Thyroid gland (tissue), 4 donors: ENCODE measurements around the gene PPP1R17. TPM values are rescaled to one million over a fixed set of nuclear protein-coding genes. Genes with fewer than 3 reads are reported as not detected.

Experiments used
- DNase-seq, 2 donors: peaks; one replicate each; pipeline ENCODE4 v3.0.0-alpha.2; 2019
- H3K27ac ChIP-seq, 3 donors: fragments of 200-600 bp; sonication (generic); 1 replicate in 2 of 3; 2 replicates in 1 of 3; pipeline ENCODE4 v1.5.1; 2016 to 2019; ENCODE audit warnings: mild to moderate bottlenecking in 1 of 3, moderate library complexity in 1 of 3
- H3K27me3 ChIP-seq: fragments of 200-600 bp; sonication (generic); one replicate; pipeline ENCODE4 v1.5.1; 2019
- H3K36me3 ChIP-seq, 2 donors: fragments of 200-600 bp; sonication (generic); one replicate each; pipeline ENCODE4 v1.5.1; 2016 to 2019
- H3K4me1 ChIP-seq, 2 donors: fragments of 200-600 bp; sonication (generic); one replicate each; pipeline ENCODE4 v1.5.1; 2017 to 2019
- H3K4me3 ChIP-seq, 3 donors: fragments of 200-600 bp; sonication (generic); replicated peaks in 1 of 3; 1 replicate in 2 of 3; 2 replicates in 1 of 3; pipeline ENCODE4 v1.5.1; 2016; ENCODE audit warnings: mild to moderate bottlenecking in 1 of 3
- H3K9me3 ChIP-seq: fragments of 200-600 bp; sonication (generic); one replicate; pipeline ENCODE4 v1.5.1; 2017
- POLR2A ChIP-seq, 2 donors: fragments of 450-650 bp; IDR thresholded peaks; one replicate each; pipeline ENCODE4 v1.6.1; 2017; ENCODE audit warnings: antibody characterized with exemption in 2 of 2, mild to moderate bottlenecking in 2 of 2, moderate library complexity in 1 of 2
- WGBS, 2 donors: methylation state at CpG; one replicate each; pipeline ENCODE4 v1.1.5; 2017; 5-methylcytosine and 5-hydroxymethylcytosine counted together
- intact Hi-C: fragments of 100-400 bp; cut with DNase I; formaldehyde crosslinking; loops from one replicate; pipeline ENCODE4 v1.15.1; 2023
- total RNA-seq, 4 donors: library from RNA; depleted of rRNA; stranded (reverse); fragments of >200 nt; gene quantifications; one replicate each; pipeline ENCODE4 v1.2.3, GENCODE V29; 2016
- TF ChIP-seq, protein P1 (sequence below), 6 experiments: fragments of 200-600 bp in 3 of 6; fragments of 450-650 bp in 3 of 6; sonication (generic) in 3 of 6; IDR thresholded peaks; one replicate each; pipeline ENCODE4 v1.5.1; 2016 to 2019; ENCODE audit warnings: antibody characterized with exemption in 6 of 6, mild to moderate bottlenecking in 2 of 6, inconsistent platforms in 1 of 6, moderate library complexity in 1 of 6

Gene PPP1R17
- total RNA-seq, 4 donors from 2014 or later, result not detected

DNA sequence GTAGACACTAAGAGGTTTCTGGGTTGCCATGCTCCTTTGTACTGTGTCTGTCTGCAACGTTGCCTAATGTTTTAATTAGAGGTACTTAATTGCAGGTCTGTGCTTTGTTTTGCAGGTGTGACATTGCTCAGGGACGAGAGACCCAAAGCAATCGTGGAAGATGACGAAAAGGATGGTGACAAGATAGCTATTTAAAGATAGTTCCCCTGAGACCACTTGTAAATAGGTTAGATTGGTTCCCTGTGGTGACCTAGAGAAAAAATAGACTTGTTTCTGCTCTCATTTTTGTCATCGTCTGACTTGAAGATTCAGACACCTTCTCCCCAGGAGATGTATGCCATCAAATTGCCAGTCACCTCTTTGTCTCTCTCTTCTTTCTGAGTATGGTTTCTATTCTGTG lies 20.1 kb downstream of the PPP1R17 start:
- Histone ChIP-seq H3K9me3 (no peaks in the 10 kb centered on the region), H3K27ac (no peak overlapping the region), H3K4me1 (no peaks in the 10 kb centered on the region), H3K27me3 (no peaks in the 10 kb centered on the region), H3K36me3 (no peaks in the 10 kb centered on the region), H3K4me3 (no peak overlapping the region)
- intact Hi-C loops, result no loop called here
- no peak for TF ChIP-seq POLR2A (IDR thresholded peaks at IDR 0.05)
- TF ChIP-seq, protein P1, sequence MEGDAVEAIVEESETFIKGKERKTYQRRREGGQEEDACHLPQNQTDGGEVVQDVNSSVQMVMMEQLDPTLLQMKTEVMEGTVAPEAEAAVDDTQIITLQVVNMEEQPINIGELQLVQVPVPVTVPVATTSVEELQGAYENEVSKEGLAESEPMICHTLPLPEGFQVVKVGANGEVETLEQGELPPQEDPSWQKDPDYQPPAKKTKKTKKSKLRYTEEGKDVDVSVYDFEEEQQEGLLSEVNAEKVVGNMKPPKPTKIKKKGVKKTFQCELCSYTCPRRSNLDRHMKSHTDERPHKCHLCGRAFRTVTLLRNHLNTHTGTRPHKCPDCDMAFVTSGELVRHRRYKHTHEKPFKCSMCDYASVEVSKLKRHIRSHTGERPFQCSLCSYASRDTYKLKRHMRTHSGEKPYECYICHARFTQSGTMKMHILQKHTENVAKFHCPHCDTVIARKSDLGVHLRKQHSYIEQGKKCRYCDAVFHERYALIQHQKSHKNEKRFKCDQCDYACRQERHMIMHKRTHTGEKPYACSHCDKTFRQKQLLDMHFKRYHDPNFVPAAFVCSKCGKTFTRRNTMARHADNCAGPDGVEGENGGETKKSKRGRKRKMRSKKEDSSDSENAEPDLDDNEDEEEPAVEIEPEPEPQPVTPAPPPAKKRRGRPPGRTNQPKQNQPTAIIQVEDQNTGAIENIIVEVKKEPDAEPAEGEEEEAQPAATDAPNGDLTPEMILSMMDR (IDR thresholded peaks at IDR 0.05), result no peak
- WGBS, 2 donors, result 39 to 51% methylated on average over 5 of the region's 5 CpGs
- DNase-seq, result no peak

DNA sequence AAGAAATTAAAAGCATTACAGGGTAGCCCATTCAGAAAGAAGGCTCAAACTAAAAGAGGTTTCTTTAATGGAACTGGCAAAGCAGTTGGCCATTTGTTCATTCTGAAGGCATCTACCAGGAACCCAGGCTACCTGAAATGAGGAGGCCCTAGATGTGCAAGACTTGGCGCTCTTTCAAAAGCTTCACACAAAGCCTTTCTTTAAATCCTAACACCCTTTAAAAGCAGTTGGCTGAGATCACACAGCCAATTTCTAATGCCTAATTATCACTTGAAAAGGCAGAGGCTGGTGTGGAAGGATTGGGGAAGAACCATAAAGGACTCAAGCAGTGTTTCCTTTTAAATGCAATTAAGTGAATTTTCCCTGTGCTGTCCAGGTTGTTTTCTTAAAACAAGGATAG lies 23.2 kb downstream of the PPP1R17 start:
- intact Hi-C loops, result no loop called here
- no peaks in the 10 kb centered on the region for H3K9me3 ChIP-seq
- DNase-seq, result no peak
- no peaks in the 10 kb centered on the region for H3K4me1 ChIP-seq
- TF ChIP-seq POLR2A (IDR thresholded peaks at IDR 0.05), result no peak
- TF ChIP-seq, protein P1 (IDR thresholded peaks at IDR 0.05), result no peak
- 52 to 54% methylated on average over 1 of the region's 1 CpG for WGBS, 2 donors
- no peaks in the 10 kb centered on the region for H3K27me3 ChIP-seq
- H3K36me3 ChIP-seq, result no peaks in the 10 kb centered on the region
- no peak overlapping the region for H3K27ac ChIP-seq
- no peak overlapping the region for H3K4me3 ChIP-seq

DNA sequence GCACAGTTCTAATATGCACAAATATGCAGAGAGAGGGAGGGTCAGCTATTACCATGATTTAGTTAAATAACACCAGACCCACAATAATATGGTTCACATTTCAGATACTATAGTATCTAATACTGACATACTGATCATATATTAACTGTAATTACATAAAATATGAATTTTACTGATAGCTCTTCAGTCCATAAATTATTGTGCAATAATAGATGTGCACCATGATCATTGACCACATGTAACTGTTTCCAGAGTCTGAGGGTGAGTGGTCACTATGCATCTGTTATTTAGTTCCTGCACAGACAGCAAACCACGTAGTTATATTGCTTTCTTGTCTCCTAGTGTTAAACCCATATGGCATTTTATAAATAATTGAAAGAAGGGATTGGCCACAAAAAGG lies 29.3 kb downstream of the PPP1R17 start:
- Histone ChIP-seq H3K36me3 (no peaks in the 10 kb centered on the region), H3K27ac (no peak overlapping the region), H3K27me3 (no peaks in the 10 kb centered on the region), H3K4me3 (no peak overlapping the region), H3K4me1 (no peaks in the 10 kb centered on the region), H3K9me3 (no peaks in the 10 kb centered on the region)
- TF ChIP-seq, protein P1 (IDR thresholded peaks at IDR 0.05), result no peak
- TF ChIP-seq POLR2A (IDR thresholded peaks at IDR 0.05), result no peak
- 65 to 70% methylated on average over 1 of the region's 1 CpG for WGBS, 2 donors
- DNase-seq, result no peak
- intact Hi-C loops, result no loop called here

DNA sequence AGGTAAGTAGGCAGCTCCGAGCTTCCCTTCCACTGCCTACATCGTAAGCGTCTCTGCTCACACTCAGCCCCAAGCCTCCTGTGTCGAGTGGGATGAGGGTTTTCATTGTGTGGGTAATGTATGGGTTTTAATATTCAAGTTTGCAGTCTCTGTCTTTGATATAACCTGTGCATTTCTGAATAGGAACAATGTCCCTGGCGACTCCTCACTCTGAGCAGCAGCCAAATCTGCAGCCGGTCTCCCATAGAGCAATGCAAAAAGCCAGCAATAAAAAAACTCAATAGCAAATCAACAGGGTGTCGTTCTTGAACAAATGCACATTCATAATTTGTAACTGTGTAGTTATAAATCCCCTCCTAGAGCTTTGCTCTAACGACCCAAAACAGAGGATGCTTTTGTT lies 33.4 kb downstream of the PPP1R17 start:
- intact Hi-C loops, result no loop called here
- Histone ChIP-seq H3K9me3 (no peaks in the 10 kb centered on the region), H3K4me3 (no peak overlapping the region), H3K27me3 (no peaks in the 10 kb centered on the region), H3K27ac (no peak overlapping the region), H3K4me1 (no peaks in the 10 kb centered on the region), H3K36me3 (no peaks in the 10 kb centered on the region)
- TF ChIP-seq, protein P1 (IDR thresholded peaks at IDR 0.05), result no peak
- no peak for TF ChIP-seq POLR2A (IDR thresholded peaks at IDR 0.05)
- 76 to 82% methylated on average over 8 of the region's 8 CpGs for WGBS, 2 donors
- DNase-seq, result no peak

DNA sequence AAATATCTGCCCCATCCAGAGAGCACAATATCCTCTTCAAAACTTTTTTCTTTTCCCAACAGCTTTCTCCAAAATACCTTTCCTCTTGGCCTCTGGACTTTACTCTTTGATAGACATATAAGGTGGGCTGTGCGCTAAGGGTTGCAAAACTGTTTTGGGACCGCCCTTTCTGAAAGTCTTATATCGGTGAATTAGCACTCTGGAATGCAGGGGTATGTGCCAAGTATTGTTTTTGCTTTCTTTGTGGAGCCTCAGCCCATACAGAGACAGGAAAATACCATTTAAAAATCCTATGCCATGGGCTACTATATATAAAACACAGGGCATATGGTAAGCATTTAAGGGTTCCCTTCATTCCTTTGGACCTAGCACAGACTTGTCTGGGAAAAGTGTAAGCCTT lies 37.7 kb downstream of the PPP1R17 start:
- H3K9me3 ChIP-seq, result no peaks in the 10 kb centered on the region
- DNase-seq, result no peak
- no peak overlapping the region for H3K4me3 ChIP-seq
- no peaks in the 10 kb centered on the region for H3K36me3 ChIP-seq
- no peaks in the 10 kb centered on the region for H3K4me1 ChIP-seq
- H3K27ac ChIP-seq, result no peak overlapping the region
- H3K27me3 ChIP-seq, result no peaks in the 10 kb centered on the region
- intact Hi-C loops, result no loop called here
- 75% methylated on average over 3 of the region's 3 CpGs for WGBS, 2 donors
- TF ChIP-seq, protein P1 (IDR thresholded peaks at IDR 0.05), result no peak
- no peak for TF ChIP-seq POLR2A (IDR thresholded peaks at IDR 0.05)
